ENCODE results near the gene DNASE2B. TPM values are rescaled to one million over a fixed set of nuclear protein-coding genes. Genes with fewer than 3 reads are reported as not detected.
A peak's percentile ranks its signal among the peaks of the same experiment; 100 is the strongest.

DNASE2B gene
- polyA plus RNA-seq, 3 donors, result not detected

DNA sequence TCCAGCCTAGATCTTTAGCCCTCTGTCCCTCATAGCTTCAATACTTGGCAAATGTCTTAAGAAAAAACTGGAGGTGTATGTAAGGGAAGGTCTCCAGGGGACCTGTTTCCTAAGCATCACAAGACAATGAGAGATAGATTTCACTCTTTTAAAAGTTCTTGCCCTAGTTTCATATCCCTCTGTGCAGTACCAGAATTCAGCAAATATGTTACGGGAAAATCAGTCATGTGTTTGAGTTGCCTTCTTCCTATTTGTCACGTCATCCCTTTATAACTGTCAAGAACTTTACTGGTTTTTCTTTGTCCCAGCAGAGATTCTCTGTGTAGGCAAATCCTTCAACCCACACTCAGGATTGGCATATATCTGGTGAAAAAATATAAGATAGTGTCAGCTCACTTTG lies 32.3 kb downstream of the DNASE2B start:
- Mint-ChIP-seq H3K27ac (peak overlapping the region in 6 of 7 donors; percentile 19 to 81 (median 64)), H3K4me1 (peaks cover 26% of the 10 kb centered on the region), H3K4me3 (no peak overlapping the region), H3K36me3 (peaks cover 0 to 1% of the 10 kb centered on the region in 2 donors), H3K9me3 (peaks cover 0 to 8% (median 4%) of the 10 kb centered on the region in 7 donors), H3K27me3 (ENCODE audit: low read depth in 3 of 3) (peaks cover 0 to 3% (median 0%) of the 10 kb centered on the region in 3 donors)
- no peaks in the 10 kb centered on the region for H3K9me3 ChIP-seq (replicated peaks in 1 of 2; ENCODE audit: control insufficient read depth in 1 of 2, insufficient read depth in 1 of 2, low read length in 2 of 2)
- H3K79me2 ChIP-seq (ENCODE audit: insufficient read depth, low read length), result no peaks in the 10 kb centered on the region
- H3K36me3 ChIP-seq (replicated peaks in 1 of 2; ENCODE audit: control insufficient read depth in 1 of 2, insufficient read depth in 2 of 2, low read length in 2 of 2), result no peaks in the 10 kb centered on the region
- no peak overlapping the region for H3K4me3 ChIP-seq (replicated peaks in 1 of 3; ENCODE audit: low read depth in 2 of 3, low read length in 3 of 3)
- no peaks in the 10 kb centered on the region for H3K27me3 ChIP-seq (ENCODE audit: control insufficient read depth in 2 of 2, insufficient read depth in 2 of 2, low read length in 2 of 2)
- intact Hi-C loops (cut with micrococcal nuclease), result loop anchor here in 1 of 2 donors (10.0 kb wide), 1 partner anchor 144 kb away; the partner anchor contains the start of gene CTBS
- H2AFZ ChIP-seq (ENCODE audit: insufficient read depth, low read depth, low read length, poor library complexity, severe bottlenecking), result peak overlapping the region; percentile 57
- peak overlapping the region in 1 of 2 donors; percentile 14 for H3K27ac ChIP-seq (ENCODE audit: low read depth in 1 of 2, low read length in 2 of 2)
- 0% methylated on average over 1 of the region's 2 CpGs for WGBS (ENCODE audit: insufficient coverage)
- no peak for TF ChIP-seq CTCF (IDR thresholded peaks at IDR 0.05)
- no peaks in the 10 kb centered on the region for H4K20me1 ChIP-seq (ENCODE audit: insufficient read depth, low read length)
- peaks cover 36 to 43% of the 10 kb centered on the region in 2 donors for H3K4me1 ChIP-seq (ENCODE audit: control insufficient read depth in 1 of 2, insufficient read depth in 2 of 2, low read length in 2 of 2)
- no peak overlapping the region for H3K9ac ChIP-seq (ENCODE audit: insufficient read depth, low read length, poor library complexity, severe bottlenecking)
- DNase-seq, result peak in 1 of 3 donors; percentile 25
- no peak overlapping the region for H3K4me2 ChIP-seq (replicated peaks; ENCODE audit: extremely low read depth, low read length, poor library complexity, severe bottlenecking)

- Mint-ChIP-seq H3K27me3 (ENCODE audit: low read depth in 3 of 3) (no peaks in the 10 kb centered on the region), H3K27ac (peak overlapping the region in 4 of 7 donors; percentile 44 to 76 (median 68)), H3K4me1 (peaks cover 19% of the 10 kb centered on the region), H3K9me3 (peaks cover 0 to 8% (median 4%) of the 10 kb centered on the region in 7 donors), H3K4me3 (peak overlapping the region; percentile 71 to 82), H3K36me3 (peaks cover 0 to 1% of the 10 kb centered on the region in 2 donors)
- H3K4me3 ChIP-seq (replicated peaks in 1 of 3; ENCODE audit: low read depth in 2 of 3, low read length in 3 of 3), result peak overlapping the region; percentile 21 to 64 (median 58)
- H3K36me3 ChIP-seq (replicated peaks in 1 of 2; ENCODE audit: control insufficient read depth in 1 of 2, insufficient read depth in 2 of 2, low read length in 2 of 2), result no peaks in the 10 kb centered on the region
- WGBS (ENCODE audit: insufficient coverage), result 13% methylated on average over 5 of the region's 11 CpGs
- H3K4me1 ChIP-seq (ENCODE audit: control insufficient read depth in 1 of 2, insufficient read depth in 2 of 2, low read length in 2 of 2), result peaks cover 51 to 61% of the 10 kb centered on the region in 2 donors
- peak overlapping the region; percentile 4 for H3K9ac ChIP-seq (ENCODE audit: insufficient read depth, low read length, poor library complexity, severe bottlenecking)
- no peaks in the 10 kb centered on the region for H3K27me3 ChIP-seq (ENCODE audit: control insufficient read depth in 2 of 2, insufficient read depth in 2 of 2, low read length in 2 of 2)
- peak overlapping the region; percentile 68 for H3K4me2 ChIP-seq (replicated peaks; ENCODE audit: extremely low read depth, low read length, poor library complexity, severe bottlenecking)
- no peaks in the 10 kb centered on the region for H3K79me2 ChIP-seq (ENCODE audit: insufficient read depth, low read length)
- intact Hi-C loops (cut with micrococcal nuclease), result loop anchor here in 1 of 2 donors (10.0 kb wide), 1 partner anchor 141 kb away; the partner anchor contains the start of gene CTBS
- H3K27ac ChIP-seq (ENCODE audit: low read depth in 1 of 2, low read length in 2 of 2), result peak overlapping the region in 1 of 2 donors; percentile 88
- TF ChIP-seq CTCF (IDR thresholded peaks at IDR 0.05), result peak; percentile 87
- DNase-seq, result peak; percentile 51 to 63 (median 60)
- no peaks in the 10 kb centered on the region for H3K9me3 ChIP-seq (replicated peaks in 1 of 2; ENCODE audit: control insufficient read depth in 1 of 2, insufficient read depth in 1 of 2, low read length in 2 of 2)
- no peaks in the 10 kb centered on the region for H4K20me1 ChIP-seq (ENCODE audit: insufficient read depth, low read length)
- peak overlapping the region; percentile 71 for H2AFZ ChIP-seq (ENCODE audit: insufficient read depth, low read depth, low read length, poor library complexity, severe bottlenecking)
These were observed 35.2 kb downstream of the DNASE2B start for GRCh38 chr1:84433258-84434080.
